HG03139 (cell line): Measurements from ENCODE around the gene HSDL1.
A peak's percentile ranks its signal among the peaks of the same experiment; 100 is the strongest.

Source experiments
- ATAC-seq: cut with Tn5 transposase; IDR thresholded peaks from one replicate; pipeline ENCODE4 v1.9.1; 2021; ENCODE audit not compliant: unreplicated experiment

The HSDL1 gene

GRCh38 chr16:84110527-84110926, 34.5 kb downstream of the HSDL1 start:
- no peak for ATAC-seq

- no peak for ATAC-seq
Measured at GRCh38 chr16:84109598-84110335, 35.2 kb downstream of the HSDL1 start.

- ATAC-seq, result no peak
Measured at GRCh38 chr16:84107921-84108320, 37.1 kb downstream of the HSDL1 start.

- ATAC-seq, result no peak
Measured at GRCh38 chr16:84105948-84106740, 38.8 kb downstream of the HSDL1 start.

- no peak for ATAC-seq
Measured at GRCh38 chr16:84105301-84105815, 39.6 kb downstream of the HSDL1 start.

- no peak for ATAC-seq
Measured at GRCh38 chr16:84104231-84104630, 40.7 kb downstream of the HSDL1 start.

- no peak for ATAC-seq
Measured at GRCh38 chr16:84103678-84104077, 41.3 kb downstream of the HSDL1 start.

GRCh38 chr16:84098939-84099338, 46.0 kb downstream of the HSDL1 start:
- ATAC-seq, result no peak

- ATAC-seq, result no peak
Measured at GRCh38 chr16:84096447-84097005, 48.5 kb downstream of the HSDL1 start.

GRCh38 chr16:84095466-84095865, 49.5 kb downstream of the HSDL1 start:
- no peak for ATAC-seq

- ATAC-seq, result no peak
Measured at GRCh38 chr16:84093879-84094270, 51.1 kb downstream of the HSDL1 start.

- no peak for ATAC-seq
Measured at GRCh38 chr16:84093120-84093878, 51.7 kb downstream of the HSDL1 start.

- ATAC-seq, result no peak
Measured at GRCh38 chr16:84091460-84091859, 53.5 kb downstream of the HSDL1 start.

GRCh38 chr16:84090211-84090610, 54.8 kb downstream of the HSDL1 start:
- ATAC-seq, result no peak

- peak; percentile 86 for ATAC-seq
Measured at GRCh38 chr16:84088695-84089395, 56.1 kb downstream of the HSDL1 start.

- ATAC-seq, result no peak
Measured at GRCh38 chr16:84087466-84088151, 57.4 kb downstream of the HSDL1 start.

GRCh38 chr16:84087001-84087400, 58.0 kb downstream of the HSDL1 start:
- no peak for ATAC-seq

- ATAC-seq, result no peak
Measured at GRCh38 chr16:84086341-84086740, 58.6 kb downstream of the HSDL1 start.

- no peak for ATAC-seq
Measured at GRCh38 chr16:84085773-84086172, 59.2 kb downstream of the HSDL1 start.

GRCh38 chr16:84085271-84085667, 59.7 kb downstream of the HSDL1 start:
- no peak for ATAC-seq
